Adrenal gland (tissue), 12 donors: ENCODE data around the gene TMCO2. TPM values are rescaled to one million over a fixed set of nuclear protein-coding genes. Genes with fewer than 3 reads are reported as not detected.
"Not testable (repeated sequence)": the region's sequence is repeated elsewhere in the genome, so short reads cannot be mapped to it uniquely, and the experiment has no call there.

ENCODE experiments used
- DNase-seq, 7 donors: peaks; one replicate each; pipeline ENCODE4 v3.0.0-alpha.2; 2019 to 2020
- H3K27ac ChIP-seq, 5 donors: fragments of 200-600 bp; sonication (generic) in 4 of 5; 1 replicate in 3 of 5; 2 replicates in 2 of 5; pipeline versions ENCODE4 v1.5.1 to v1.8.0; 2016 to 2020; ENCODE audit warnings: mild to moderate bottlenecking in 1 of 5
- H3K27me3 ChIP-seq: fragments of 200-600 bp; 2 replicates; pipeline ENCODE4 v1.8.0; 2021
- H3K36me3 ChIP-seq, 2 donors: fragments of 200-600 bp; replicated peaks in 1 of 2; 1 replicate in 1 of 2; 2 replicates in 1 of 2; pipeline versions ENCODE4 v1.5.1 to v1.8.0; 2018 to 2022
- H3K4me1 ChIP-seq, 2 donors: fragments of 200-600 bp; replicated peaks in 1 of 2; 1 replicate in 1 of 2; 2 replicates in 1 of 2; pipeline versions ENCODE4 v1.5.1 to v1.8.0; 2018 to 2021
- H3K4me3 ChIP-seq, 4 donors: fragments of 200-600 bp; sonication (generic) in 3 of 4; one replicate each; pipeline ENCODE4 v1.5.1; 2016 to 2018
- H3K9me3 ChIP-seq, 3 donors: fragments of 200-600 bp; sonication (generic) in 1 of 3; replicated peaks in 1 of 3; 1 replicate in 2 of 3; 2 replicates in 1 of 3; pipeline versions ENCODE4 v1.5.1 to v1.8.0; 2016 to 2021
- CTCF ChIP-seq, 6 experiments: fragments of 450-650 bp in 4 of 6; fragments of 200-600 bp in 2 of 6; sonication (generic) in 1 of 6; IDR thresholded peaks; 1 replicate in 5 of 6; 2 replicates in 1 of 6; pipeline versions ENCODE4 v1.5.1 to v1.8.0; 2016 to 2021; ENCODE audit warnings: antibody characterized with exemption in 6 of 6, mild to moderate bottlenecking in 2 of 6, moderate library complexity in 1 of 6
- POLR2A ChIP-seq, 2 donors: fragments of 450-650 bp; IDR thresholded peaks; one replicate each; pipeline ENCODE4 v1.6.1; 2017; ENCODE audit warnings: antibody characterized with exemption in 2 of 2, mild to moderate bottlenecking in 2 of 2, moderate library complexity in 1 of 2
- WGBS, 4 donors: extraction: QIAGEN DNeasy Blood & Tissue Kit in 2 of 4; methylation state at CpG; one replicate each; pipeline versions ENCODE4 v1.1.5 to v1.1.7; 2013 to 2017; 5-methylcytosine and 5-hydroxymethylcytosine counted together
- intact Hi-C, 2 donors: fragments of 100-400 bp; cut with DNase I; formaldehyde crosslinking; loops; one replicate each; pipeline versions ENCODE4 v1.14.1 to v1.15.0; 2022 to 2023
- polyA plus RNA-seq, 3 donors: library from polyadenylated mRNA; stranded (reverse); fragments of 200-250 nt in 2 of 3; fragments of 350-450 nt in 1 of 3; fragmentation: Illumina TruSeq in 1 of 3; extraction: RNeasy Lipid Tissue Mini Kit (QIAGEN cat#74804) in 1 of 3; gene quantifications; one replicate each; pipeline ENCODE4 v1.2.3, GENCODE V29; 2013 to 2014
- total RNA-seq, 9 donors: library from RNA; depleted of rRNA in 4 of 9; stranded (reverse); fragments of >200 nt in 4 of 9; fragments of 120-200 nt in 1 of 9; fragmentation: NEBNext Ultra II Directional in 1 of 9; extraction: Animal tissue kit (Norgen Biotek cat#: 25700) in 1 of 9; gene quantifications; one replicate each; pipeline versions ENCODE4 v1.1.0 to v1.2.4, GENCODE V29; 2013 to 2023
- donor health status: healthy with polysubstance abuse.
- donor health status: Bipolar disorder and iron deficiency.
- donor health status: DM: yes; HTN: yes; CAD: no.
- donor health status: DM: no; HTN: no; CAD: no.
- donor health status: DM: no; HTN: no; CAD: no.
- donor health status: DM: yes; HTN: yes; CAD: no.

The TMCO2 gene
- total and polyA plus RNA-seq, 12 donors = not detected

DNA sequence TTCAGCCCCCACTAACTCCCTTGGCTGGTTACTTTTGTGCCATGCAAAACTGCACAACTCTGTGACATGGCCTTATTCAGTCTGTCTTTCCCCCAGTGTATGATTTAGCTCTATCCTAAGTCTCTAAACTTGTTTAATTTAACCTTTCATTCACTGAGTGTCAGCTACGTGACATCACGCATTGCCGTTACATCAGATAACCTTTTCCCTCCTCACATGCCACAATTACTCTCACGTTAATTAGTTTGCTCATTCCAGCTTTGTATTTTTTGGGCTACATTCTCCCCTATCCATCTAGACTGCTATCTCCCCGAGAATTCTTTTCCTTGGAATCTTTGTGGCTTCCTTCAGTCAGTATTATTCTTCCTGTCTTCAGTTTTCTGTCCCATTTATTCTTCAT, 29.4 kb upstream of the TMCO2 start:
- Histone ChIP-seq H3K4me3 (no peak overlapping the region), H3K36me3 (peaks cover 0 to 6% of the 10 kb centered on the region in 2 donors), H3K27ac (no peak overlapping the region), H3K4me1 (no peaks in the 10 kb centered on the region), H3K9me3 (no peaks in the 10 kb centered on the region), H3K27me3 (no peaks in the 10 kb centered on the region)
- no peak for TF ChIP-seq CTCF (IDR thresholded peaks at IDR 0.05)
- TF ChIP-seq POLR2A (IDR thresholded peaks at IDR 0.05) = no peak
- no peak for DNase-seq
- WGBS, 4 donors = 90 to 97% (median 95%) methylated on average over 5 of the region's 5 CpGs
- intact Hi-C loops = no loop called here

GRCh38 chr1:40221471-40221905, 26.2 kb upstream of the TMCO2 start:
- H3K4me3 ChIP-seq, H3K9me3 ChIP-seq, intact Hi-C loops, H3K27ac ChIP-seq, H3K4me1 ChIP-seq, H3K27me3 ChIP-seq, H3K36me3 ChIP-seq, DNase-seq: not testable (repeated sequence)
- WGBS, 4 donors = 89 to 98% (median 96%) methylated on average over 18 of the region's 18 CpGs

- Histone ChIP-seq H3K4me1 (no peaks in the 10 kb centered on the region), H3K36me3 (peaks cover 0 to 6% of the 10 kb centered on the region in 2 donors), H3K4me3 (no peak overlapping the region), H3K27me3 (no peaks in the 10 kb centered on the region), H3K9me3 (no peaks in the 10 kb centered on the region), H3K27ac (no peak overlapping the region)
- TF ChIP-seq POLR2A (IDR thresholded peaks at IDR 0.05) = no peak
- TF ChIP-seq CTCF (IDR thresholded peaks at IDR 0.05) = no peak
- intact Hi-C loops = no loop called here
- 66 to 73% (median 73%) methylated on average over 3 of the region's 3 CpGs for WGBS, 4 donors
- no peak for DNase-seq
These were observed 25.6 kb upstream of the TMCO2 start for GRCh38 chr1:40221977-40222772.

- no peaks in the 10 kb centered on the region for H3K4me1 ChIP-seq
- intact Hi-C loops = no loop called here
- 88 to 96% (median 94%) methylated on average over 6 of the region's 6 CpGs for WGBS, 4 donors
- no peaks in the 10 kb centered on the region for H3K27me3 ChIP-seq
- no peak overlapping the region for H3K4me3 ChIP-seq
- no peak for DNase-seq
- H3K36me3 ChIP-seq = peaks cover 0 to 6% of the 10 kb centered on the region in 2 donors
- H3K9me3 ChIP-seq = no peaks in the 10 kb centered on the region
- no peak for TF ChIP-seq POLR2A (IDR thresholded peaks at IDR 0.05)
- TF ChIP-seq CTCF (IDR thresholded peaks at IDR 0.05) = no peak
- H3K27ac ChIP-seq = no peak overlapping the region
These were observed 23.7 kb upstream of the TMCO2 start for GRCh38 chr1:40224040-40224439.

- Histone ChIP-seq H3K36me3 (peaks cover 0 to 6% of the 10 kb centered on the region in 2 donors), H3K9me3 (no peaks in the 10 kb centered on the region), H3K4me3 (no peak overlapping the region), H3K27me3 (no peaks in the 10 kb centered on the region), H3K27ac (no peak overlapping the region), H3K4me1 (no peaks in the 10 kb centered on the region)
- WGBS, 4 donors = 91 to 97% (median 95%) methylated on average over 3 of the region's 3 CpGs
- intact Hi-C loops = no loop called here
- no peak for DNase-seq
- TF ChIP-seq POLR2A (IDR thresholded peaks at IDR 0.05) = no peak
- no peak for TF ChIP-seq CTCF (IDR thresholded peaks at IDR 0.05)
These were observed 21.5 kb upstream of the TMCO2 start for GRCh38 chr1:40226192-40226591.
